Liver (tissue), 3 donors: ENCODE results near the gene TOR1AIP2.

Source experiments
- CTCF ChIP-seq: fragments of 150-350 bp; IDR thresholded peaks from 2 replicates; pipeline ENCODE4 v1.5.1; 2017; ENCODE audit warnings: improper control_type of control experiment, low read depth, low read length; ENCODE audit not compliant: missing input control
- EGR1 ChIP-seq, 2 donors: IDR thresholded peaks; 2 replicates each; pipeline ENCODE4 v1.6.1; 2016 to 2018; ENCODE audit warnings: antibody characterized with exemption in 2 of 2, low read depth in 2 of 2
- GABPA ChIP-seq, 2 donors: IDR thresholded peaks in 1 of 2; conservative IDR thresholded peaks in 1 of 2; 2 replicates each; pipeline ENCODE4 v1.6.1; 2016; ENCODE audit warnings: antibody characterized with exemption in 2 of 2, mild to moderate bottlenecking in 1 of 2, moderate library complexity in 1 of 2
- HNF4A ChIP-seq, 2 donors: conservative IDR thresholded peaks; 2 replicates each; pipeline ENCODE4 v1.6.1; 2016; ENCODE audit warnings: antibody characterized with exemption in 2 of 2, mild to moderate bottlenecking in 2 of 2
- JUND ChIP-seq, 2 donors: IDR thresholded peaks; 2 replicates each; pipeline ENCODE4 v1.6.1; 2016; ENCODE audit warnings: antibody characterized with exemption in 2 of 2
- MAX ChIP-seq: IDR thresholded peaks from 2 replicates; pipeline ENCODE4 v1.6.1; 2016; ENCODE audit warnings: antibody characterized with exemption
- REST ChIP-seq: IDR thresholded peaks from 2 replicates; pipeline ENCODE4 v1.6.1; 2016; ENCODE audit warnings: antibody characterized with exemption, mild to moderate bottlenecking
- RXRA ChIP-seq, 2 donors: IDR thresholded peaks; 2 replicates each; pipeline ENCODE4 v1.6.1; 2017 to 2018; ENCODE audit warnings: antibody characterized with exemption in 2 of 2, mild to moderate bottlenecking in 1 of 2
- TAF1 ChIP-seq: conservative IDR thresholded peaks from 2 replicates; pipeline ENCODE4 v1.6.1; 2016; ENCODE audit warnings: antibody characterized with exemption, mild to moderate bottlenecking
- YY1 ChIP-seq: IDR thresholded peaks from 2 replicates; pipeline ENCODE4 v1.6.1; 2016; ENCODE audit warnings: antibody characterized with exemption, mild to moderate bottlenecking
- ZBTB33 ChIP-seq: IDR thresholded peaks from 2 replicates; pipeline ENCODE4 v1.6.1; 2016; ENCODE audit warnings: antibody characterized with exemption
- donor health status: healthy.
- donor health status: healthy.

- TF ChIP-seq REST: no peak
- no peak for TF ChIP-seq CTCF
- no peak for TF ChIP-seq JUND (IDR thresholded peaks at IDR 0.05)
- no peak for TF ChIP-seq MAX
- no peak for TF ChIP-seq EGR1 (IDR thresholded peaks at IDR 0.05; ENCODE audit: low read depth in 2 of 2)
- TF ChIP-seq HNF4A (conservative IDR thresholded peaks at IDR 0.05): no peak
- no peak for TF ChIP-seq YY1
- TF ChIP-seq TAF1: no peak
- no peak for TF ChIP-seq ZBTB33
- TF ChIP-seq RXRA (IDR thresholded peaks at IDR 0.05): no peak
- TF ChIP-seq GABPA (IDR thresholded peaks at IDR 0.05 in 1 of 2, conservative IDR thresholded peaks at IDR 0.05 in 1 of 2): no peak
These were observed 21.3 kb downstream of the TOR1AIP2 start for GRCh38 chr1:179856296-179856695.
